B cell (primary cell): ENCODE results near the gene GPRASP1. TPM values are rescaled to one million over a fixed set of nuclear protein-coding genes. Genes with fewer than 3 reads are reported as not detected.

Experiments
- ATAC-seq: fragments of 200-7000 bp; cut with Tn5 transposase; one replicate; pipeline ENCODE4 v1.10.0; 2021; ENCODE audit warnings: low read depth, mild to moderate bottlenecking, moderate number of reproducible peaks, moderate library complexity
- CTCF ChIA-PET: fragments of 350-600 bp; sonication (Branson Sonifier 250); formaldehyde crosslinking; loops from one replicate; lab custom pipeline; 2021; ENCODE audit warnings: antibody characterized with exemption, inconsistent platforms; lab: Charles Lee
- POLR2A ChIA-PET: fragments of 350-600 bp; sonication (Branson Sonifier 250); formaldehyde crosslinking; loops from one replicate; lab custom pipeline; 2021; ENCODE audit warnings: antibody characterized with exemption; lab: Charles Lee
- DNase-seq: peaks from one replicate; pipeline ENCODE4 v3.0.0; 2013
- H2AFZ ChIP-seq: 2 replicates; pipeline ENCODE4 v1.6.1; 2012; ENCODE audit warnings: mild to moderate bottlenecking, low read depth, low read length; ENCODE audit not compliant: insufficient read depth, poor library complexity, severe bottlenecking
- H3K27ac ChIP-seq, 2 donors: 1 replicate in 1 of 2; 2 replicates in 1 of 2; pipeline ENCODE4 v1.5.1; 2012 to 2013; ENCODE audit warnings: low read length in 2 of 2, mild to moderate bottlenecking in 2 of 2, moderate library complexity in 1 of 2
- H3K27me3 ChIP-seq, 4 experiments: fragments of 200-600 bp in 1 of 4; sonication (generic) in 1 of 4; replicated peaks in 1 of 4; 1 replicate in 2 of 4; 2 replicates in 2 of 4; pipeline versions ENCODE4 v1.6.1 to v1.7.0; 2013 to 2016; ENCODE audit warnings: low read length in 3 of 4, mild to moderate bottlenecking in 2 of 4, mixed read lengths in 1 of 4, moderate library complexity in 1 of 4; ENCODE audit not compliant: insufficient read depth in 4 of 4, control insufficient read depth in 3 of 4; ENCODE audit errors: control extremely low read depth in 1 of 4
- H3K36me3 ChIP-seq, 2 experiments: replicated peaks in 1 of 2; 1 replicate in 1 of 2; 2 replicates in 1 of 2; pipeline versions ENCODE4 v1.6.1 to v1.7.1; 2013; ENCODE audit warnings: low read length in 1 of 2; ENCODE audit not compliant: insufficient read depth in 2 of 2, control insufficient read depth in 1 of 2; ENCODE audit errors: control extremely low read depth in 1 of 2, extremely low read depth in 1 of 2
- H3K4me1 ChIP-seq, 2 donors: fragments of 200-600 bp in 1 of 2; sonication (generic) in 1 of 2; 1 replicate in 1 of 2; 2 replicates in 1 of 2; pipeline versions ENCODE4 v1.5.1 to v1.6.1; 2013 to 2017; ENCODE audit warnings: low read length in 2 of 2; ENCODE audit not compliant: control insufficient read depth in 2 of 2, insufficient read depth in 2 of 2
- H3K4me2 ChIP-seq: replicated peaks from 2 replicates; pipeline ENCODE3; 2012; ENCODE audit warnings: mild to moderate bottlenecking, low read depth, low read length; ENCODE audit not compliant: poor library complexity, severe bottlenecking
- H3K4me3 ChIP-seq, 5 experiments: fragments of 200-600 bp in 1 of 5; sonication (generic) in 1 of 5; 1 replicate in 3 of 5; 2 replicates in 2 of 5; pipeline versions ENCODE4 v1.5.1 to v1.7.0; 2011 to 2016; ENCODE audit warnings: low read length in 4 of 5, mild to moderate bottlenecking in 4 of 5, low read depth in 2 of 5, control low read depth in 1 of 5, moderate library complexity in 1 of 5; ENCODE audit not compliant: insufficient read depth in 1 of 5; ENCODE audit errors: control extremely low read depth in 1 of 5, extremely low read depth in 1 of 5
- H3K79me2 ChIP-seq: fragments of 200-600 bp; sonication (generic); one replicate; pipeline ENCODE4 v1.6.0; 2016; ENCODE audit warnings: low read length; ENCODE audit not compliant: control insufficient read depth, insufficient read depth
- H3K9ac ChIP-seq: fragments of 200-600 bp; sonication (generic); 2 replicates; pipeline ENCODE4 v1.6.1; 2017; ENCODE audit warnings: mild to moderate bottlenecking, low read length, moderate library complexity
- H3K9me3 ChIP-seq, 3 donors: one replicate each; pipeline versions ENCODE4 v1.6.1 to v1.7.1; 2013; ENCODE audit warnings: low read length in 2 of 3; ENCODE audit not compliant: control insufficient read depth in 2 of 3, insufficient read depth in 1 of 3; ENCODE audit errors: control extremely low read depth in 1 of 3
- H4K20me1 ChIP-seq: 2 replicates; pipeline ENCODE4 v1.6.0; 2012; ENCODE audit warnings: mild to moderate bottlenecking, low read length; ENCODE audit not compliant: insufficient read depth, control insufficient read depth, poor library complexity, severe bottlenecking
- H3K27ac Mint-ChIP-seq: one replicate; pipeline ENCODE4 v1.8.0; 2021; ENCODE audit warnings: mixed read lengths
- H3K27me3 Mint-ChIP-seq: one replicate; pipeline ENCODE4 v1.8.0; 2021; ENCODE audit warnings: mixed read lengths
- H3K4me1 Mint-ChIP-seq: one replicate; pipeline ENCODE4 v1.8.0; 2021; ENCODE audit warnings: mixed read lengths
- H3K4me3 Mint-ChIP-seq: one replicate; pipeline ENCODE4 v1.8.0; 2021; ENCODE audit warnings: mixed read lengths
- H3K9me3 Mint-ChIP-seq: one replicate; pipeline ENCODE4 v1.8.0; 2022; ENCODE audit warnings: mixed read lengths; ENCODE audit not compliant: insufficient read depth
- CTCF ChIP-seq: fragments of 200-600 bp; IDR thresholded peaks from one replicate; pipeline ENCODE4 v1.8.0; 2022; ENCODE audit warnings: antibody characterized with exemption, mild to moderate bottlenecking
- EZH2 ChIP-seq: IDR thresholded peaks from 2 replicates; pipeline ENCODE4 v1.6.1; 2012; ENCODE audit warnings: borderline replicate concordance, low read depth, mild to moderate bottlenecking, moderate library complexity, low read length; ENCODE audit not compliant: insufficient read depth, poor library complexity, severe bottlenecking
- WGBS: methylation state at CpG from one replicate; pipeline ENCODE4 v1.1.5; 2013; ENCODE audit warnings: missing lambda C conversion rate; ENCODE audit not compliant: insufficient coverage; 5-methylcytosine and 5-hydroxymethylcytosine counted together
- intact Hi-C: fragments of 100-400 bp; cut with micrococcal nuclease; formaldehyde crosslinking; loops from one replicate; pipeline ENCODE4 v1.10.0; 2022
- polyA plus RNA-seq: library from polyadenylated mRNA; depleted of rRNA; stranded (reverse); fragments of >200 nt; gene quantifications from 2 replicates; pipeline ENCODE4 v1.2.3, GENCODE V29; 2012
- total RNA-seq, 2 donors: library from RNA; stranded (reverse); fragments of 120-200 nt in 1 of 2; gene quantifications; 1 replicate in 1 of 2; 2 replicates in 1 of 2; pipeline versions ENCODE4 v1.2.3 to v1.2.4, GENCODE V29; 2013 to 2022

The GPRASP1 gene
- total and polyA plus RNA-seq, 2 donors (not counting 1 experiment from before 2014, with no cell fraction given), result 6.3 to 22.3 TPM

GRCh38 chrX:102684772-102685520 is 33.7 kb downstream of the GPRASP1 start:
- Histone ChIP-seq H3K27ac (no peak overlapping the region), H3K4me3 (no peak overlapping the region), H4K20me1 (no peaks in the 10 kb centered on the region), H3K79me2 (peaks cover 6% of the 10 kb centered on the region), H3K4me1 (no peaks in the 10 kb centered on the region), H2AFZ (no peak overlapping the region), H3K9ac (no peak overlapping the region), H3K36me3 (no peaks in the 10 kb centered on the region), H3K9me3 (no peaks in the 10 kb centered on the region), H3K4me2 (no peak overlapping the region), H3K27me3 (no peaks in the 10 kb centered on the region)
- WGBS, result no CpG with 5 or more reads among the region's 2 CpGs
- DNase-seq (no peak), ATAC-seq (no peak)
- POLR2A ChIA-PET, result no interaction called here
- no peak overlapping the region for H3K4me3 Mint-ChIP-seq
- no peak for TF ChIP-seq EZH2
- no peak for TF ChIP-seq CTCF
- H3K9me3 Mint-ChIP-seq, result peaks cover 4% of the 10 kb centered on the region
- CTCF ChIA-PET, result no interaction called here
- peaks cover 3% of the 10 kb centered on the region for H3K4me1 Mint-ChIP-seq
- no peaks in the 10 kb centered on the region for H3K27me3 Mint-ChIP-seq
- intact Hi-C loops, result no loop called here
- no peak overlapping the region for H3K27ac Mint-ChIP-seq

GRCh38 chrX:102694749-102695148 is 43.5 kb downstream of the GPRASP1 start:
- no peaks in the 10 kb centered on the region for H3K79me2 ChIP-seq
- H3K27me3 ChIP-seq, result no peaks in the 10 kb centered on the region
- Mint-ChIP-seq H3K27me3 (no peaks in the 10 kb centered on the region), H3K4me3 (no peak overlapping the region), H3K4me1 (no peaks in the 10 kb centered on the region), H3K27ac (no peak overlapping the region), H3K9me3 (no peaks in the 10 kb centered on the region)
- H4K20me1 ChIP-seq, result peaks cover 6% of the 10 kb centered on the region
- H3K27ac ChIP-seq, result no peak overlapping the region
- ChIA-PET POLR2A (no interaction called here), CTCF (no interaction called here)
- no peak overlapping the region for H3K4me3 ChIP-seq
- 100% methylated on average over 1 of the region's 3 CpGs for WGBS
- H2AFZ ChIP-seq, result no peak overlapping the region
- no peak overlapping the region for H3K4me2 ChIP-seq
- intact Hi-C loops, result no loop called here
- no peaks in the 10 kb centered on the region for H3K4me1 ChIP-seq
- ATAC-seq, result no peak
- TF ChIP-seq CTCF (no peak), EZH2 (no peak)
- DNase-seq, result no peak
- no peaks in the 10 kb centered on the region for H3K36me3 ChIP-seq
- H3K9me3 ChIP-seq, result peaks cover 0 to 7% (median 1%) of the 10 kb centered on the region in 3 donors
- no peak overlapping the region for H3K9ac ChIP-seq
